ENCODE results near the gene PPP4R3B.

DNA sequence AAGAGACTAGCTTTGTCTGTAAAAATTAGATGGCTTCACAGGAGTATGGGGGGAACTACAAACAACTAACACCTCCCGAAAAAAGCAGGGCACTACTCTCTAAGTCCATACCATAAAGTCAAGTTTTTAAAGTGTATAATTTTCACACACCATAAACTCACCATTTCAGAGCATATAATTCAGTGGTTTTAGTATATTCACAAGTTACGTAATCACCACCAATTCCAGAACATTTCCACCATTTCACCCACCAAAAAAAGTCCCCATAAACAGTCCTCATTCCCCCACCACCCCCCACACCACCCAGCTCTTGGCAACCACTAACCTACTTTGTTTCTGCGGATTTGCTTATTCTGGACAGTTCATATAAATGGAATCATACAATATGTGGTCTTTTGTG is 64.1 kb downstream of the PPP4R3B start:
- TF ChIP-seq EZH2 (IDR thresholded peaks at IDR 0.05; ENCODE audit: insufficient read depth, poor library complexity, severe bottlenecking) (no peak), EZH2phosphoT487 (IDR thresholded peaks at IDR 0.05; ENCODE audit: insufficient read depth, low read depth) (no peak)
